GM23338 (cell line): ENCODE data around the gene IPPK. TPM values are rescaled to one million over a fixed set of nuclear protein-coding genes. Genes with fewer than 3 reads are reported as not detected.

ENCODE experiments used
- ATAC-seq: fragments of 200-7000 bp; cut with Tn5 transposase; 3 replicates; pipeline ENCODE4 v1.9.1; 2020
- DNase-seq: peaks from one replicate; pipeline ENCODE4 v3.0.0-alpha.2; 2015; ENCODE audit warnings: low spot score
- H2AFZ ChIP-seq: fragments of 200-600 bp; sonication (generic); 2 replicates; pipeline ENCODE4 v1.8.0; 2016; ENCODE audit warnings: antibody characterized with exemption, mild to moderate bottlenecking, moderate library complexity
- H3F3A ChIP-seq: fragments of 200-600 bp; sonication (generic); replicated peaks from 2 replicates; pipeline ENCODE4 v1.8.0; 2017; ENCODE audit warnings: antibody characterized with exemption, mixed run types, low read depth
- H3K27ac ChIP-seq: fragments of 200-600 bp; sonication (generic); 2 replicates; pipeline ENCODE4 v1.6.1; 2016; ENCODE audit warnings: low read depth
- H3K27me3 ChIP-seq: fragments of 200-600 bp; sonication (generic); 2 replicates; pipeline ENCODE4 v1.8.0; 2016; ENCODE audit warnings: mild to moderate bottlenecking, mixed run types, moderate library complexity; ENCODE audit not compliant: insufficient read depth
- H3K36me3 ChIP-seq: fragments of 200-600 bp; sonication (generic); 2 replicates; pipeline ENCODE4 v1.8.0; 2016; ENCODE audit warnings: mild to moderate bottlenecking; ENCODE audit not compliant: insufficient read depth
- H3K4me1 ChIP-seq: fragments of 200-600 bp; sonication (generic); 2 replicates; pipeline ENCODE4 v1.8.0; 2016; ENCODE audit warnings: mild to moderate bottlenecking, moderate library complexity; ENCODE audit not compliant: insufficient read depth
- H3K4me2 ChIP-seq: fragments of 200-600 bp; sonication (generic); 2 replicates; pipeline ENCODE4 v1.7.1; 2017; ENCODE audit warnings: mixed run types
- H3K4me3 ChIP-seq: fragments of 200-600 bp; sonication (generic); 2 replicates; pipeline ENCODE4 v1.6.1; 2016; ENCODE audit warnings: mixed run types
- H3K79me2 ChIP-seq: fragments of 200-600 bp; sonication (generic); replicated peaks from 2 replicates; pipeline ENCODE4 v1.8.0; 2017; ENCODE audit warnings: mild to moderate bottlenecking; ENCODE audit not compliant: insufficient read depth
- H3K9me2 ChIP-seq: fragments of 200-600 bp; sonication (generic); 2 replicates; pipeline ENCODE4 v1.8.0; 2017; ENCODE audit not compliant: insufficient read depth
- H4K20me1 ChIP-seq: fragments of 200-600 bp; sonication (generic); replicated peaks from 2 replicates; pipeline ENCODE4 v1.8.0; 2017; ENCODE audit warnings: mild to moderate bottlenecking; ENCODE audit not compliant: insufficient read depth
- H3K27ac Mint-ChIP-seq: 2 replicates; pipeline ENCODE4 v1.8.0; 2020; ENCODE audit warnings: inconsistent platforms, mild to moderate bottlenecking, moderate library complexity, mixed read lengths
- H3K27me3 Mint-ChIP-seq: 3 replicates; pipeline ENCODE4 v1.8.0; 2022; ENCODE audit warnings: low read depth, mild to moderate bottlenecking, moderate library complexity, mixed read lengths, inconsistent platforms; ENCODE audit not compliant: insufficient read depth, poor library complexity
- H3K36me3 Mint-ChIP-seq: 3 replicates; pipeline ENCODE4 v1.8.0; 2021; ENCODE audit warnings: low read depth, mild to moderate bottlenecking, inconsistent platforms, moderate library complexity, mixed read lengths
- H3K4me1 Mint-ChIP-seq: 3 replicates; pipeline ENCODE4 v1.8.0; 2020; ENCODE audit warnings: mild to moderate bottlenecking, inconsistent platforms, mixed read lengths
- H3K4me3 Mint-ChIP-seq: 3 replicates; pipeline ENCODE4 v1.8.0; 2021; ENCODE audit warnings: moderate library complexity, mild to moderate bottlenecking, inconsistent platforms, mixed read lengths
- H3K9me3 Mint-ChIP-seq: 3 replicates; pipeline ENCODE4 v1.8.0; 2020; ENCODE audit warnings: moderate library complexity, mild to moderate bottlenecking, inconsistent platforms, mixed read lengths
- CREB1 ChIP-seq: fragments of 250-450 bp; sonication (Bioruptor Pico); IDR thresholded peaks from 2 replicates; pipeline ENCODE4 v1.5.0; 2020; ENCODE audit warnings: low read depth, mild to moderate bottlenecking, moderate library complexity
- EZH2 ChIP-seq: fragments of 200-600 bp; sonication (generic); IDR thresholded peaks from one replicate; pipeline ENCODE4 v1.8.0; 2017; ENCODE audit warnings: antibody characterized with exemption, mild to moderate bottlenecking, low read depth; ENCODE audit not compliant: unreplicated experiment
- EZH2phosphoT487 ChIP-seq: fragments of 200-600 bp; sonication (generic); IDR thresholded peaks from one replicate; pipeline ENCODE4 v1.8.1; 2018; ENCODE audit warnings: antibody characterized with exemption; ENCODE audit not compliant: unreplicated experiment
- JUNB ChIP-seq: IDR thresholded peaks from one replicate; pipeline ENCODE4 v1.6.1; 2016; ENCODE audit warnings: antibody characterized with exemption; ENCODE audit not compliant: unreplicated experiment
- NANOG ChIP-seq: IDR thresholded peaks from 2 replicates; pipeline ENCODE4 v1.6.1; 2016; ENCODE audit warnings: antibody characterized with exemption, borderline replicate concordance
- POLR2AphosphoS5 ChIP-seq: IDR thresholded peaks from 2 replicates; pipeline ENCODE4 v1.6.1; 2016; ENCODE audit warnings: antibody characterized with exemption, low read depth
- STAT1 ChIP-seq: IDR thresholded peaks from one replicate; pipeline ENCODE4 v1.6.1; 2016; ENCODE audit warnings: antibody characterized with exemption; ENCODE audit not compliant: unreplicated experiment
- ZNF114 ChIP-seq: fragments of 250-450 bp; sonication (Bioruptor Pico); IDR thresholded peaks from 2 replicates; pipeline ENCODE4 v1.5.0; 2020; ENCODE audit warnings: mild to moderate bottlenecking, moderate library complexity
- ZNF331 ChIP-seq: fragments of 250-450 bp; sonication (Bioruptor Pico); IDR thresholded peaks from 2 replicates; pipeline ENCODE4 v1.5.0; 2020; ENCODE audit warnings: low read depth, mild to moderate bottlenecking, moderate library complexity
- polyA plus RNA-seq: library from polyadenylated mRNA; unstranded; fragments of >200 nt; fragmentation: Nextera tagmentation; extraction: Ambion mirVana; gene quantifications from 2 replicates; pipeline ENCODE4 v1.2.1, GENCODE V29; 2016
- total RNA-seq: library from RNA; depleted of rRNA; stranded (reverse); fragments of >200 nt; shearing (Covaris generic); gene quantifications from 2 replicates; pipeline ENCODE4 v1.2.3, GENCODE V29; 2014
- TF ChIP-seq, protein P1 (sequence below): fragments of 250-450 bp; sonication (Bioruptor Pico); IDR thresholded peaks from 2 replicates; pipeline ENCODE4 v1.5.0; 2020; ENCODE audit warnings: mild to moderate bottlenecking, moderate library complexity
- TF ChIP-seq, protein P2 (sequence below): IDR thresholded peaks from 2 replicates; pipeline ENCODE4 v1.6.1; 2016; ENCODE audit warnings: antibody characterized with exemption
- TF ChIP-seq, protein P3 (sequence below), 2 experiments: fragments of 200-600 bp in 1 of 2; sonication (generic) in 1 of 2; conservative IDR thresholded peaks; 2 replicates each; pipeline versions ENCODE4 v1.5.1 to v1.6.1; 2016 to 2017; ENCODE audit warnings: antibody characterized with exemption in 2 of 2, low read depth in 2 of 2, mild to moderate bottlenecking in 2 of 2, moderate library complexity in 1 of 2
- TF ChIP-seq, protein P4 (sequence below): IDR thresholded peaks from one replicate; pipeline ENCODE4 v1.6.1; 2018; ENCODE audit warnings: antibody characterized with exemption; ENCODE audit not compliant: unreplicated experiment

Gene IPPK
- total and polyA plus RNA-seq, 2 experiments from 2014 or later = 6.5 to 17.5 TPM

DNA sequence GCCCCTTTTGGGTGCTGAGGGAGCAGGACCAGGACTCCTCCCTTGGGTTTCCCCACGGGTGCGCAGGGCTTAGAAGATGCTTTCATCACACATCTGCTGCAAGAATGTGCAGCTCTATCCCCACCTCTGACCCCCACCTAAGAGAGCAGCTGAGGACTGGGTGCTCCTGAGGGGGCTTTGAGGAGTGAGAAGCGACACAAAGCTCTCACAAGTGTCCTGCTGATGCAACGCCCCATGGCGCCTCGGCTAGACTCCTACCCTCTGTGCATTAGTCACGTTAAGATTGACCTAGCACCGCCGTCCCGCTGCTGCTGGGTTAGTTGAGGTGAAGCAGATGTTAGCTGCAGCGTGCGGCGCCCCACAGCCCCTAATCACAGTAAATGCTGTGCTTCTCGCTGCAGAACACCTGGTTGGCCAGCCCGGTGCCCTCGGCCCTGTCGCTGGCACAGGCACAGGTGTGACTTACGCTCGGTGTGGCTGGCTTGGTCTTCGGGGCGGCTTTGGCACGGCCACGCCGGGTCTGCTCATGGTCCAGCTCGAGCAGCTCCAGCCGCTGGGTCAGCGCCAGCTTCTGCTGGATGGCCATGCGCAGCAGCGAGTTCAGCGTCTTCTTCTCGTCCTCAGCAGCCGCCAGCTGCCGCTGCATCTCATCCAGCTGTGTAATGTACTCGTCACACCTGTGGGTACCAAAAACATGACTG, 45.0 kb upstream of the IPPK start:
- H3K4me2 ChIP-seq = no peak overlapping the region
- H3K4me1 Mint-ChIP-seq = no peaks in the 10 kb centered on the region; the same call in 2 of the 3 replicates
- no peaks in the 10 kb centered on the region for H3K4me1 ChIP-seq
- no peak overlapping the region for H3K4me3 Mint-ChIP-seq
- H3K27ac Mint-ChIP-seq = no peak overlapping the region
- no peaks in the 10 kb centered on the region for H3K9me3 Mint-ChIP-seq
- no peak overlapping the region for H3K4me3 ChIP-seq
- H3K27ac ChIP-seq = no peak overlapping the region
- H3K79me2 ChIP-seq = 0 out of 2 replicates have a peak, but pooled peaks cover 3% of the 10 kb centered on the region
- DNase-seq (no peak), ATAC-seq (no peak)
- peaks cover 20% of the 10 kb centered on the region; the same call in 1 of the 2 replicates for H3K36me3 ChIP-seq
- H3K36me3 Mint-ChIP-seq = peaks cover 55% of the 10 kb centered on the region
- no peaks in the 10 kb centered on the region for H3F3A ChIP-seq
- H4K20me1 ChIP-seq = no peaks in the 10 kb centered on the region; the same call in 1 of the 2 replicates
- TF ChIP-seq ZNF114 (no peak), EZH2phosphoT487 (no peak), NANOG (no peak), STAT1 (no peak), JUNB (no peak), ZNF331 (CRISPR knock-in tag) (no peak), CREB1 (CRISPR knock-in tag) (no peak), EZH2 (no peak), POLR2AphosphoS5 (no peak)
- TF ChIP-seq, protein P1, sequence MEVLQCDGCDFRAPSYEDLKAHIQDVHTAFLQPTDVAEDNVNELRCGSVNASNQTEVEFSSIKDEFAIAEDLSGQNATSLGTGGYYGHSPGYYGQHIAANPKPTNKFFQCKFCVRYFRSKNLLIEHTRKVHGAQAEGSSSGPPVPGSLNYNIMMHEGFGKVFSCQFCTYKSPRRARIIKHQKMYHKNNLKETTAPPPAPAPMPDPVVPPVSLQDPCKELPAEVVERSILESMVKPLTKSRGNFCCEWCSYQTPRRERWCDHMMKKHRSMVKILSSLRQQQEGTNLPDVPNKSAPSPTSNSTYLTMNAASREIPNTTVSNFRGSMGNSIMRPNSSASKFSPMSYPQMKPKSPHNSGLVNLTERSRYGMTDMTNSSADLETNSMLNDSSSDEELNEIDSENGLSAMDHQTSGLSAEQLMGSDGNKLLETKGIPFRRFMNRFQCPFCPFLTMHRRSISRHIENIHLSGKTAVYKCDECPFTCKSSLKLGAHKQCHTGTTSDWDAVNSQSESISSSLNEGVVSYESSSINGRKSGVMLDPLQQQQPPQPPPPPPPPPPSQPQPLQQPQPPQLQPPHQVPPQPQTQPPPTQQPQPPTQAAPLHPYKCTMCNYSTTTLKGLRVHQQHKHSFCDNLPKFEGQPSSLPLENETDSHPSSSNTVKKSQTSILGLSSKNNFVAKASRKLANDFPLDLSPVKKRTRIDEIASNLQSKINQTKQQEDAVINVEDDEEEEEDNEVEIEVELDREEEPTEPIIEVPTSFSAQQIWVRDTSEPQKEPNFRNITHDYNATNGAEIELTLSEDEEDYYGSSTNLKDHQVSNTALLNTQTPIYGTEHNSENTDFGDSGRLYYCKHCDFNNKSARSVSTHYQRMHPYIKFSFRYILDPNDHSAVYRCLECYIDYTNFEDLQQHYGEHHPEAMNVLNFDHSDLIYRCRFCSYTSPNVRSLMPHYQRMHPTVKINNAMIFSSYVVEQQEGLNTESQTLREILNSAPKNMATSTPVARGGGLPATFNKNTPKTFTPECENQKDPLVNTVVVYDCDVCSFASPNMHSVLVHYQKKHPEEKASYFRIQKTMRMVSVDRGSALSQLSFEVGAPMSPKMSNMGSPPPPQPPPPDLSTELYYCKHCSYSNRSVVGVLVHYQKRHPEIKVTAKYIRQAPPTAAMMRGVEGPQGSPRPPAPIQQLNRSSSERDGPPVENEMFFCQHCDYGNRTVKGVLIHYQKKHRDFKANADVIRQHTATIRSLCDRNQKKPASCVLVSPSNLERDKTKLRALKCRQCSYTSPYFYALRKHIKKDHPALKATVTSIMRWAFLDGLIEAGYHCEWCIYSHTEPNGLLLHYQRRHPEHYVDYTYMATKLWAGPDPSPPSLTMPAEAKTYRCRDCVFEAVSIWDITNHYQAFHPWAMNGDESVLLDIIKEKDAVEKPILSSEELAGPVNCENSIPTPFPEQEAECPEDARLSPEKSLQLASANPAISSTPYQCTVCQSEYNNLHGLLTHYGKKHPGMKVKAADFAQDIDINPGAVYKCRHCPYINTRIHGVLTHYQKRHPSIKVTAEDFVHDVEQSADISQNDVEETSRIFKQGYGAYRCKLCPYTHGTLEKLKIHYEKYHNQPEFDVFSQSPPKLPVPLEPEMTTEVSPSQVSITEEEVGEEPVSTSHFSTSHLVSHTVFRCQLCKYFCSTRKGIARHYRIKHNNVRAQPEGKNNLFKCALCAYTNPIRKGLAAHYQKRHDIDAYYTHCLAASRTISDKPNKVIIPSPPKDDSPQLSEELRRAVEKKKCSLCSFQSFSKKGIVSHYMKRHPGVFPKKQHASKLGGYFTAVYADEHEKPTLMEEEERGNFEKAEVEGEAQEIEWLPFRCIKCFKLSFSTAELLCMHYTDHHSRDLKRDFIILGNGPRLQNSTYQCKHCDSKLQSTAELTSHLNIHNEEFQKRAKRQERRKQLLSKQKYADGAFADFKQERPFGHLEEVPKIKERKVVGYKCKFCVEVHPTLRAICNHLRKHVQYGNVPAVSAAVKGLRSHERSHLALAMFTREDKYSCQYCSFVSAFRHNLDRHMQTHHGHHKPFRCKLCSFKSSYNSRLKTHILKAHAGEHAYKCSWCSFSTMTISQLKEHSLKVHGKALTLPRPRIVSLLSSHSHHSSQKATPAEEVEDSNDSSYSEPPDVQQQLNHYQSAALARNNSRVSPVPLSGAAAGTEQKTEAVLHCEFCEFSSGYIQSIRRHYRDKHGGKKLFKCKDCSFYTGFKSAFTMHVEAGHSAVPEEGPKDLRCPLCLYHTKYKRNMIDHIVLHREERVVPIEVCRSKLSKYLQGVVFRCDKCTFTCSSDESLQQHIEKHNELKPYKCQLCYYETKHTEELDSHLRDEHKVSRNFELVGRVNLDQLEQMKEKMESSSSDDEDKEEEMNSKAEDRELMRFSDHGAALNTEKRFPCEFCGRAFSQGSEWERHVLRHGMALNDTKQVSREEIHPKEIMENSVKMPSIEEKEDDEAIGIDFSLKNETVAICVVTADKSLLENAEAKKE (CRISPR knock-in tag) = no peak
- TF ChIP-seq, protein P2, sequence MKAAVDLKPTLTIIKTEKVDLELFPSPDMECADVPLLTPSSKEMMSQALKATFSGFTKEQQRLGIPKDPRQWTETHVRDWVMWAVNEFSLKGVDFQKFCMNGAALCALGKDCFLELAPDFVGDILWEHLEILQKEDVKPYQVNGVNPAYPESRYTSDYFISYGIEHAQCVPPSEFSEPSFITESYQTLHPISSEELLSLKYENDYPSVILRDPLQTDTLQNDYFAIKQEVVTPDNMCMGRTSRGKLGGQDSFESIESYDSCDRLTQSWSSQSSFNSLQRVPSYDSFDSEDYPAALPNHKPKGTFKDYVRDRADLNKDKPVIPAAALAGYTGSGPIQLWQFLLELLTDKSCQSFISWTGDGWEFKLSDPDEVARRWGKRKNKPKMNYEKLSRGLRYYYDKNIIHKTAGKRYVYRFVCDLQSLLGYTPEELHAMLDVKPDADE = no peak
- TF ChIP-seq, protein P3, sequence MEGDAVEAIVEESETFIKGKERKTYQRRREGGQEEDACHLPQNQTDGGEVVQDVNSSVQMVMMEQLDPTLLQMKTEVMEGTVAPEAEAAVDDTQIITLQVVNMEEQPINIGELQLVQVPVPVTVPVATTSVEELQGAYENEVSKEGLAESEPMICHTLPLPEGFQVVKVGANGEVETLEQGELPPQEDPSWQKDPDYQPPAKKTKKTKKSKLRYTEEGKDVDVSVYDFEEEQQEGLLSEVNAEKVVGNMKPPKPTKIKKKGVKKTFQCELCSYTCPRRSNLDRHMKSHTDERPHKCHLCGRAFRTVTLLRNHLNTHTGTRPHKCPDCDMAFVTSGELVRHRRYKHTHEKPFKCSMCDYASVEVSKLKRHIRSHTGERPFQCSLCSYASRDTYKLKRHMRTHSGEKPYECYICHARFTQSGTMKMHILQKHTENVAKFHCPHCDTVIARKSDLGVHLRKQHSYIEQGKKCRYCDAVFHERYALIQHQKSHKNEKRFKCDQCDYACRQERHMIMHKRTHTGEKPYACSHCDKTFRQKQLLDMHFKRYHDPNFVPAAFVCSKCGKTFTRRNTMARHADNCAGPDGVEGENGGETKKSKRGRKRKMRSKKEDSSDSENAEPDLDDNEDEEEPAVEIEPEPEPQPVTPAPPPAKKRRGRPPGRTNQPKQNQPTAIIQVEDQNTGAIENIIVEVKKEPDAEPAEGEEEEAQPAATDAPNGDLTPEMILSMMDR (conservative IDR thresholded peaks at IDR 0.05; ENCODE audit: low read depth in 2 of 2) = no peak
- TF ChIP-seq, protein P4, sequence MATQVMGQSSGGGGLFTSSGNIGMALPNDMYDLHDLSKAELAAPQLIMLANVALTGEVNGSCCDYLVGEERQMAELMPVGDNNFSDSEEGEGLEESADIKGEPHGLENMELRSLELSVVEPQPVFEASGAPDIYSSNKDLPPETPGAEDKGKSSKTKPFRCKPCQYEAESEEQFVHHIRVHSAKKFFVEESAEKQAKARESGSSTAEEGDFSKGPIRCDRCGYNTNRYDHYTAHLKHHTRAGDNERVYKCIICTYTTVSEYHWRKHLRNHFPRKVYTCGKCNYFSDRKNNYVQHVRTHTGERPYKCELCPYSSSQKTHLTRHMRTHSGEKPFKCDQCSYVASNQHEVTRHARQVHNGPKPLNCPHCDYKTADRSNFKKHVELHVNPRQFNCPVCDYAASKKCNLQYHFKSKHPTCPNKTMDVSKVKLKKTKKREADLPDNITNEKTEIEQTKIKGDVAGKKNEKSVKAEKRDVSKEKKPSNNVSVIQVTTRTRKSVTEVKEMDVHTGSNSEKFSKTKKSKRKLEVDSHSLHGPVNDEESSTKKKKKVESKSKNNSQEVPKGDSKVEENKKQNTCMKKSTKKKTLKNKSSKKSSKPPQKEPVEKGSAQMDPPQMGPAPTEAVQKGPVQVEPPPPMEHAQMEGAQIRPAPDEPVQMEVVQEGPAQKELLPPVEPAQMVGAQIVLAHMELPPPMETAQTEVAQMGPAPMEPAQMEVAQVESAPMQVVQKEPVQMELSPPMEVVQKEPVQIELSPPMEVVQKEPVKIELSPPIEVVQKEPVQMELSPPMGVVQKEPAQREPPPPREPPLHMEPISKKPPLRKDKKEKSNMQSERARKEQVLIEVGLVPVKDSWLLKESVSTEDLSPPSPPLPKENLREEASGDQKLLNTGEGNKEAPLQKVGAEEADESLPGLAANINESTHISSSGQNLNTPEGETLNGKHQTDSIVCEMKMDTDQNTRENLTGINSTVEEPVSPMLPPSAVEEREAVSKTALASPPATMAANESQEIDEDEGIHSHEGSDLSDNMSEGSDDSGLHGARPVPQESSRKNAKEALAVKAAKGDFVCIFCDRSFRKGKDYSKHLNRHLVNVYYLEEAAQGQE = no peak
- no peak overlapping the region for H2AFZ ChIP-seq
- H3K27me3 ChIP-seq = no peaks in the 10 kb centered on the region
- H3K27me3 Mint-ChIP-seq = peaks cover 8% of the 10 kb centered on the region
- H3K9me2 ChIP-seq = no peaks in the 10 kb centered on the region
